Activated CD8-positive, alpha-beta T cell treated with anti-CD3 and anti-CD28 coated beads for 36 hours (primary cell): ENCODE data around the gene ADGRL1. TPM values are rescaled to one million over a fixed set of nuclear protein-coding genes. Genes with fewer than 3 reads are reported as not detected.

ENCODE experiments used
- ATAC-seq: fragments of 200-7000 bp; cut with Tn5 transposase; one replicate; pipeline ENCODE4 v1.10.0; 2021; ENCODE audit warnings: mild to moderate bottlenecking, moderate library complexity
- CTCF ChIA-PET: fragments of 350-600 bp; sonication (Branson Sonifier 250); formaldehyde crosslinking; loops from one replicate; lab custom pipeline; 2021; ENCODE audit warnings: antibody characterized with exemption; lab: Charles Lee
- POLR2A ChIA-PET: fragments of 350-600 bp; sonication (Branson Sonifier 250); formaldehyde crosslinking; loops from one replicate; lab custom pipeline; 2021; ENCODE audit warnings: antibody characterized with exemption; lab: Charles Lee
- DNase-seq: peaks from one replicate; pipeline ENCODE4 v3.0.0-alpha.2; 2020
- H3K27ac Mint-ChIP-seq: one replicate; pipeline ENCODE4 v1.8.0; 2021; ENCODE audit warnings: mild to moderate bottlenecking, mixed read lengths
- H3K27me3 Mint-ChIP-seq: one replicate; pipeline ENCODE4 v1.8.0; 2021; ENCODE audit warnings: mixed read lengths
- H3K36me3 Mint-ChIP-seq: one replicate; pipeline ENCODE4 v1.8.0; 2021; ENCODE audit warnings: low read depth, mixed read lengths
- H3K4me1 Mint-ChIP-seq: one replicate; pipeline ENCODE4 v1.8.0; 2021; ENCODE audit warnings: low read depth, mixed read lengths
- H3K4me3 Mint-ChIP-seq: one replicate; pipeline ENCODE4 v1.8.0; 2021; ENCODE audit warnings: mild to moderate bottlenecking, moderate library complexity, mixed read lengths
- H3K9me3 Mint-ChIP-seq: one replicate; pipeline ENCODE4 v1.8.0; 2021; ENCODE audit warnings: mixed read lengths
- CTCF ChIP-seq: fragments of 200-600 bp; IDR thresholded peaks from one replicate; pipeline ENCODE4 v1.8.0; 2022; ENCODE audit warnings: antibody characterized with exemption, mild to moderate bottlenecking
- intact Hi-C: fragments of 100-400 bp; cut with micrococcal nuclease; formaldehyde crosslinking; loops from one replicate; pipeline ENCODE4 v1.10.0; 2022
- total RNA-seq, 2 experiments: library from RNA; stranded (reverse); gene quantifications; one replicate each; pipeline ENCODE4 v1.2.3, GENCODE V29; 2021

The ADGRL1 gene
- total RNA-seq, 2 experiments from 2014 or later, result 11.8 to 14.5 TPM

- Mint-ChIP-seq H3K36me3 (peaks cover 7% of the 10 kb centered on the region), H3K27ac (peak overlapping the region; percentile 83), H3K4me1 (peaks cover 38% of the 10 kb centered on the region), H3K27me3 (no peaks in the 10 kb centered on the region), H3K9me3 (no peaks in the 10 kb centered on the region), H3K4me3 (peak overlapping the region; percentile 78)
- ATAC-seq (no peak), DNase-seq (peak; percentile 48)
- ChIA-PET POLR2A (interaction anchor here (0.6 to 2.1 kb wide), 3 partner anchors 10 to 37 kb away, joined by 3 to 6 read pairs (median 3); no protein-coding TSS in a partner anchor), CTCF (interaction anchor here (1.2 to 4.9 kb wide), 2 partner anchors 17 to 230 kb away, joined by 4 to 44 read pairs; partner anchors contain the start of gene ASF1B)
- intact Hi-C loops, result no loop called here
- no peak for TF ChIP-seq CTCF
Observed at GRCh38 chr19:14118165-14119051, 87.6 kb downstream of the ADGRL1 start.

- peak within 1 kb of the TSS; percentile 83 for H3K27ac Mint-ChIP-seq
- H3K4me3 Mint-ChIP-seq, result peak within 1 kb of the TSS; percentile 90
- intact Hi-C loops, result no loop called here
- peak; percentile 99 for DNase-seq
- peak; percentile 96 for ATAC-seq
- ChIA-PET CTCF (interaction anchor here (1.2 to 4.9 kb wide), 2 partner anchors 18 to 230 kb away, joined by 4 to 44 read pairs; partner anchors contain the start of gene ASF1B), POLR2A (interaction anchor here (1.5 kb wide), 1 partner anchor 36 kb away, joined by 3 read pairs; no protein-coding TSS in a partner anchor)
- peaks cover 44% of the 10 kb centered on the region for H3K4me1 Mint-ChIP-seq
- TF ChIP-seq CTCF, result no peak
- H3K27me3 Mint-ChIP-seq, result no peaks in the 10 kb centered on the region
- H3K9me3 Mint-ChIP-seq, result no peaks in the 10 kb centered on the region
- H3K36me3 Mint-ChIP-seq, result peaks cover 4% of the 10 kb centered on the region
Observed at GRCh38 chr19:14117668-14118164, 88.3 kb downstream of the ADGRL1 start, which contains the start of gene PRKACA. Gene PRKACA (minus strand): TSS chr19:14117762. CDS start chr19:14117547, 215 bp downstream.

GRCh38 chr19:14116918-14117578, 88.9 kb downstream of the ADGRL1 start:
- ChIA-PET CTCF (interaction anchor here (1.2 to 4.9 kb wide), 3 partner anchors 19 to 231 kb away, joined by 4 to 44 read pairs (median 20); partner anchors contain the start of gene ASF1B), POLR2A (interaction anchor here (1.5 kb wide), 1 partner anchor 35 kb away, joined by 3 read pairs; no protein-coding TSS in a partner anchor)
- no peaks in the 10 kb centered on the region for H3K27me3 Mint-ChIP-seq
- peak overlapping the region; percentile 90 for H3K4me3 Mint-ChIP-seq
- H3K9me3 Mint-ChIP-seq, result no peaks in the 10 kb centered on the region
- no peak for TF ChIP-seq CTCF
- peaks cover 51% of the 10 kb centered on the region for H3K4me1 Mint-ChIP-seq
- intact Hi-C loops, result no loop called here
- H3K36me3 Mint-ChIP-seq, result no peaks in the 10 kb centered on the region
- DNase-seq (peak; percentile 31), ATAC-seq (peak; percentile 1)
- peak overlapping the region; percentile 28 for H3K27ac Mint-ChIP-seq

- Mint-ChIP-seq H3K36me3 (no peaks in the 10 kb centered on the region), H3K27ac (peak overlapping the region; percentile 28), H3K27me3 (no peaks in the 10 kb centered on the region), H3K9me3 (no peaks in the 10 kb centered on the region), H3K4me1 (peaks cover 56% of the 10 kb centered on the region), H3K4me3 (peak overlapping the region; percentile 90)
- no peak for TF ChIP-seq CTCF
- ATAC-seq, result no peak
- CTCF ChIA-PET, result interaction anchor here (0.7 to 4.9 kb wide), 8 partner anchors 10 to 244 kb away, joined by 3 to 44 read pairs (median 10); partner anchors contain the start of gene ASF1B
- POLR2A ChIA-PET, result interaction anchor here (1.5 kb wide), 1 partner anchor 35 kb away, joined by 3 read pairs; no protein-coding TSS in a partner anchor
- intact Hi-C loops, result no loop called here
- DNase-seq, result no peak
Observed at GRCh38 chr19:14116525-14116917, 89.4 kb downstream of the ADGRL1 start.
